ENCODE measurements around the gene TASP1.

The TASP1 gene

GRCh38 chr20:13613917-13614316 lies 24.8 kb downstream of the TASP1 start:
- H3K27ac ChIP-seq (ENCODE audit: low read depth, low read length), result no peak overlapping the region
- no peaks in the 10 kb centered on the region for H3K36me3 ChIP-seq (ENCODE audit: low read length)
- H3K9ac ChIP-seq (ENCODE audit: low read length), result no peak overlapping the region
- no peaks in the 10 kb centered on the region for H4K20me1 ChIP-seq (ENCODE audit: low read depth, low read length)
- no peak overlapping the region for H3K4me3 ChIP-seq (ENCODE audit: insufficient read depth, low read length, poor library complexity, severe bottlenecking)
- H3K4me2 ChIP-seq (ENCODE audit: low read depth, low read length, poor library complexity, severe bottlenecking), result no peak overlapping the region
- no peaks in the 10 kb centered on the region for H3K9me3 ChIP-seq (ENCODE audit: insufficient read depth, low read length)
- no peaks in the 10 kb centered on the region for H3K27me3 ChIP-seq (ENCODE audit: low read length)
- no peaks in the 10 kb centered on the region for H3K79me2 ChIP-seq (ENCODE audit: insufficient read depth, low read length)
- H2AFZ ChIP-seq (ENCODE audit: low read depth, low read length, severe bottlenecking), result no peak overlapping the region
- TF ChIP-seq CTCF (IDR thresholded peaks at IDR 0.05; ENCODE audit: insufficient read depth, low read length, poor library complexity, severe bottlenecking) (no peak), EZH2phosphoT487 (conservative IDR thresholded peaks at IDR 0.05; ENCODE audit: low read length) (no peak)
- no peaks in the 10 kb centered on the region for H3K9me2 ChIP-seq (replicated peaks; ENCODE audit: insufficient read depth, low read length)
- H3F3A ChIP-seq (ENCODE audit: insufficient read depth), result no peaks in the 10 kb centered on the region

- Histone ChIP-seq H3K9me3 (ENCODE audit: insufficient read depth, low read length) (no peaks in the 10 kb centered on the region), H4K20me1 (ENCODE audit: low read depth, low read length) (no peaks in the 10 kb centered on the region), H3K27ac (ENCODE audit: low read depth, low read length) (no peak overlapping the region), H3K27me3 (ENCODE audit: low read length) (no peaks in the 10 kb centered on the region), H3K9me2 (replicated peaks; ENCODE audit: insufficient read depth, low read length) (no peaks in the 10 kb centered on the region), H3K79me2 (ENCODE audit: insufficient read depth, low read length) (no peaks in the 10 kb centered on the region), H3K36me3 (ENCODE audit: low read length) (0 out of 2 replicates have a peak, but pooled peaks cover 2% of the 10 kb centered on the region), H2AFZ (ENCODE audit: low read depth, low read length, severe bottlenecking) (no peak overlapping the region), H3K9ac (ENCODE audit: low read length) (no peak overlapping the region), H3F3A (ENCODE audit: insufficient read depth) (no peaks in the 10 kb centered on the region), H3K4me3 (ENCODE audit: insufficient read depth, low read length, poor library complexity, severe bottlenecking) (no peak overlapping the region), H3K4me2 (ENCODE audit: low read depth, low read length, poor library complexity, severe bottlenecking) (no peak overlapping the region)
- TF ChIP-seq EZH2phosphoT487 (conservative IDR thresholded peaks at IDR 0.05; ENCODE audit: low read length) (no peak), CTCF (IDR thresholded peaks at IDR 0.05; ENCODE audit: insufficient read depth, low read length, poor library complexity, severe bottlenecking) (no peak)
These were observed 27.1 kb downstream of the TASP1 start for GRCh38 chr20:13611611-13612125.

- Histone ChIP-seq H3K9me3 (ENCODE audit: insufficient read depth, low read length) (no peaks in the 10 kb centered on the region), H3K27me3 (ENCODE audit: low read length) (no peaks in the 10 kb centered on the region), H3K9ac (ENCODE audit: low read length) (no peak overlapping the region), H3K9me2 (replicated peaks; ENCODE audit: insufficient read depth, low read length) (no peaks in the 10 kb centered on the region), H3K4me3 (ENCODE audit: insufficient read depth, low read length, poor library complexity, severe bottlenecking) (no peak overlapping the region), H2AFZ (ENCODE audit: low read depth, low read length, severe bottlenecking) (no peak overlapping the region), H4K20me1 (ENCODE audit: low read depth, low read length) (no peaks in the 10 kb centered on the region), H3F3A (ENCODE audit: insufficient read depth) (no peaks in the 10 kb centered on the region), H3K4me2 (ENCODE audit: low read depth, low read length, poor library complexity, severe bottlenecking) (no peak overlapping the region), H3K36me3 (ENCODE audit: low read length) (0 out of 2 replicates have a peak, but pooled peaks cover 2% of the 10 kb centered on the region), H3K79me2 (ENCODE audit: insufficient read depth, low read length) (no peaks in the 10 kb centered on the region), H3K27ac (ENCODE audit: low read depth, low read length) (no peak overlapping the region)
- TF ChIP-seq CTCF (IDR thresholded peaks at IDR 0.05; ENCODE audit: insufficient read depth, low read length, poor library complexity, severe bottlenecking) (peak; percentile 15), EZH2phosphoT487 (conservative IDR thresholded peaks at IDR 0.05; ENCODE audit: low read length) (no peak)
These were observed 28.5 kb downstream of the TASP1 start for GRCh38 chr20:13610184-13610583.
